HepG2 (cell line): ENCODE measurements around the gene CNBD2. TPM values are rescaled to one million over a fixed set of nuclear protein-coding genes. Genes with fewer than 3 reads are reported as not detected.

Experiments used
- ATAD3A ChIP-seq: sonication (generic); formaldehyde crosslinking; IDR thresholded peaks from 2 replicates; pipeline ENCODE4 v1.4.0; 2020; ENCODE audit warnings: missing genetic modification reagents
- CEBPB ChIP-seq: IDR thresholded peaks from 2 replicates; pipeline ENCODE4 v1.6.1; 2011; ENCODE audit warnings: low read depth, low read length, improper control_type of control experiment, borderline replicate concordance
- HNF4A ChIP-seq: sonication (generic); formaldehyde crosslinking; IDR thresholded peaks from 2 replicates; pipeline ENCODE4 v1.4.0; 2020; ENCODE audit warnings: missing genetic modification reagents
- HNRNPK ChIP-seq: fragments of 200-400 bp; formaldehyde crosslinking; IDR thresholded peaks from 2 replicates; pipeline ENCODE4 v1.6.1; 2018; ENCODE audit warnings: low read length, low read depth, moderate library complexity, mild to moderate bottlenecking; ENCODE audit not compliant: poor library complexity, severe bottlenecking
- THAP9 ChIP-seq: sonication (generic); formaldehyde crosslinking; IDR thresholded peaks from 2 replicates; pipeline ENCODE4; 2020; ENCODE audit warnings: missing genetic modification reagents, mild to moderate bottlenecking, borderline replicate concordance
- THYN1 ChIP-seq: sonication (generic); formaldehyde crosslinking; IDR thresholded peaks from 2 replicates; pipeline ENCODE4 v1.8.1; 2023; ENCODE audit warnings: low read depth, mild to moderate bottlenecking, moderate library complexity, missing genetic modification reagents, borderline replicate concordance
- ZBTB21 ChIP-seq: sonication (generic); formaldehyde crosslinking; IDR thresholded peaks from 2 replicates; pipeline ENCODE4 v1.4.0; 2020; ENCODE audit warnings: missing genetic modification reagents
- ZKSCAN8 ChIP-seq: IDR thresholded peaks from 2 replicates; pipeline ENCODE4 v1.6.1; 2016; ENCODE audit warnings: borderline replicate concordance, missing genetic modification reagents, missing compliant biosample characterization
- ZNF891 ChIP-seq: sonication (generic); formaldehyde crosslinking; IDR thresholded peaks from 2 replicates; pipeline ENCODE4 v1.5.0; 2020; ENCODE audit warnings: mild to moderate bottlenecking, missing genetic modification reagents
- polyA plus RNA-seq, 8 experiments: library from polyadenylated mRNA; depleted of rRNA in 3 of 8; stranded (reverse) in 7 of 8; unstranded in 1 of 8; fragments of >200 nt; fragmentation: Illumina TruSeq in 4 of 8; extraction: Trizol in 4 of 8; gene quantifications; 2 replicates each; pipeline versions ENCODE4 v1.2.1 to v1.2.3, GENCODE V29; 2011 to 2016; ENCODE audit warnings: low read depth in 4 of 8, missing spikeins in 1 of 8, mixed read lengths in 1 of 8; ENCODE audit not compliant: insufficient read depth in 1 of 8
- total RNA-seq, 5 experiments: library from RNA; depleted of rRNA; stranded (reverse); fragments of >200 nt; fragmentation: Illumina TruSeq; extraction: Trizol; gene quantifications; 2 replicates each; pipeline ENCODE4 v1.2.3, GENCODE V29; 2016; ENCODE audit warnings: low read depth in 1 of 5
- TF ChIP-seq, protein P1 (sequence below): IDR thresholded peaks from 2 replicates; pipeline ENCODE4 v1.6.1; 2016; ENCODE audit warnings: missing biosample characterization, missing genetic modification reagents, low read depth
- TF ChIP-seq, protein P2 (sequence below): sonication (generic); formaldehyde crosslinking; IDR thresholded peaks from one replicate; pipeline ENCODE4 v1.5.1; 2020; ENCODE audit warnings: mild to moderate bottlenecking, missing genetic modification reagents; ENCODE audit errors: not compliant biosample characterization

CNBD2 gene
- total and polyA plus RNA-seq, 2 of the 13 experiments (the other 11 are each of a cell fraction or from before 2014, with no cell fraction given) = 12.4 to 22.8 TPM

DNA sequence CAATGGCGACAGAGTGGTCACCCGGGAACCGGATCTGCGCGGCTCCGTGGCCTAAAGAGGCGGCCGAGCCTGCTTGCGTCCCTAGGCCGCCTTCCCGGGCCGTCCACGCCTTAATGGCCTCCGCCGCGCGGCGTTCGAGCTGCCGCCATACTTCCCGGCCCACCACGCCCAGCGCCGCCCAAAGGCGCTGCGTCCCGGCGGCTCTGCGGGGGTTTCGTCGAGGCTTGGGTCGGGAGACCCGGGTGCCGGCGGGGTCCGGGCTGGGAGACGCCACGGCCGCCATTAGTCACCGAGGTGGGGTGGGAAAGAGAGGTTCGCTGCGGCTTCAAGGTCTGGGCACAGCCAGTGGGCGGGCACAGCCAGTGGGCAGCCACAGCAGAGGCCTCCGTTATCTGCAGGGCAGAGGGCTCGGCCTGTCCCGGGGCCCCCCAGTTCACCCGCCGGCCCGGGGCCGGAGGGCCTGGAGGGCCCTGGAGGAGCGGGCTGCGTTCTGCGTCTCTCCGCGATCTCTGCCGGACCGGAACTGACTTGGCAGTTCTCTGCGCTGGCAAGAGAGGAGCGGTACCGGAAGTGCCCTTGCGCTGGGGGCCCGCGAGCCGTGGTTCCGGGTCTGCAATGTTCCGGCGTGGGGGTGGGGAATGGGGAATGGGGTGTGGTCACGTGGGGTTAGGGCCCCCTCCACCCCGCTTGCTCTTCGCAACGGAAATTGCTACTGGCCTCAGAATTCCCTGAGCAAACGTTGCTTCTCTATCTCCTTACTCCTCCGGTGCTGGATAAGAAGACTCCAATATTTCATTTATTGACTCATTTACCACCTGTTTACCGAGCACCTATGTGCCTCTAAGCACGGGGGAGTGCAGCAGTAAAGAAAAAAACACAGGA is 82.3 kb downstream of the CNBD2 start (continued):
- TF ChIP-seq, protein P1, sequence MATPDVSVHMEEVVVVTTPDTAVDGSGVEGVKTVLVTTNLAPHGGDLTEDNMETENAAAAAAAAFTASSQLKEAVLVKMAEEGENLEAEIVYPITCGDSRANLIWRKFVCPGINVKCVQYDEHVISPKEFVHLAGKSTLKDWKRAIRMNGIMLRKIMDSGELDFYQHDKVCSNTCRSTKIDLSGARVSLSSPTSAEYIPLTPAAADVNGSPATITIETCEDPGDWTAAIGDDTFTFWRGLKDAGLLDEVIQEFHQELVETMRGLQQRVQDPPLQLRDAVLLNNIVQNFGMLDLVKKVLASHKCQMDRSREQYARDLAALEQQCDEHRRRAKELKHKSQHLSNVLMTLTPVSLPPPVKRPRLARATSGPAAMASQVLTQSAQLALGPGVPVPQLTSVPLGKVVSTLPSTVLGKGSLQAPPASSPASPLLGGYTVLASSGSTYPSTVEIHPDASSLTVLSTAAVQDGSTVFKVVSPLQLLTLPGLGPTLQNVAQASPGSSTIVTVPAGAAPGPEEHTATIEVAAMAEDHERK (CRISPR knock-in tag) = no peak; the same call in 1 of the 2 replicates
- no peak for TF ChIP-seq CEBPB
- peak; percentile 90 for TF ChIP-seq ZKSCAN8 (CRISPR knock-in tag)
- TF ChIP-seq THAP9 (CRISPR knock-in tag) = peak; percentile 93
- peak; percentile 99; the same call in 1 of the 2 replicates for TF ChIP-seq THYN1 (CRISPR knock-in tag)
- TF ChIP-seq, protein P2, sequence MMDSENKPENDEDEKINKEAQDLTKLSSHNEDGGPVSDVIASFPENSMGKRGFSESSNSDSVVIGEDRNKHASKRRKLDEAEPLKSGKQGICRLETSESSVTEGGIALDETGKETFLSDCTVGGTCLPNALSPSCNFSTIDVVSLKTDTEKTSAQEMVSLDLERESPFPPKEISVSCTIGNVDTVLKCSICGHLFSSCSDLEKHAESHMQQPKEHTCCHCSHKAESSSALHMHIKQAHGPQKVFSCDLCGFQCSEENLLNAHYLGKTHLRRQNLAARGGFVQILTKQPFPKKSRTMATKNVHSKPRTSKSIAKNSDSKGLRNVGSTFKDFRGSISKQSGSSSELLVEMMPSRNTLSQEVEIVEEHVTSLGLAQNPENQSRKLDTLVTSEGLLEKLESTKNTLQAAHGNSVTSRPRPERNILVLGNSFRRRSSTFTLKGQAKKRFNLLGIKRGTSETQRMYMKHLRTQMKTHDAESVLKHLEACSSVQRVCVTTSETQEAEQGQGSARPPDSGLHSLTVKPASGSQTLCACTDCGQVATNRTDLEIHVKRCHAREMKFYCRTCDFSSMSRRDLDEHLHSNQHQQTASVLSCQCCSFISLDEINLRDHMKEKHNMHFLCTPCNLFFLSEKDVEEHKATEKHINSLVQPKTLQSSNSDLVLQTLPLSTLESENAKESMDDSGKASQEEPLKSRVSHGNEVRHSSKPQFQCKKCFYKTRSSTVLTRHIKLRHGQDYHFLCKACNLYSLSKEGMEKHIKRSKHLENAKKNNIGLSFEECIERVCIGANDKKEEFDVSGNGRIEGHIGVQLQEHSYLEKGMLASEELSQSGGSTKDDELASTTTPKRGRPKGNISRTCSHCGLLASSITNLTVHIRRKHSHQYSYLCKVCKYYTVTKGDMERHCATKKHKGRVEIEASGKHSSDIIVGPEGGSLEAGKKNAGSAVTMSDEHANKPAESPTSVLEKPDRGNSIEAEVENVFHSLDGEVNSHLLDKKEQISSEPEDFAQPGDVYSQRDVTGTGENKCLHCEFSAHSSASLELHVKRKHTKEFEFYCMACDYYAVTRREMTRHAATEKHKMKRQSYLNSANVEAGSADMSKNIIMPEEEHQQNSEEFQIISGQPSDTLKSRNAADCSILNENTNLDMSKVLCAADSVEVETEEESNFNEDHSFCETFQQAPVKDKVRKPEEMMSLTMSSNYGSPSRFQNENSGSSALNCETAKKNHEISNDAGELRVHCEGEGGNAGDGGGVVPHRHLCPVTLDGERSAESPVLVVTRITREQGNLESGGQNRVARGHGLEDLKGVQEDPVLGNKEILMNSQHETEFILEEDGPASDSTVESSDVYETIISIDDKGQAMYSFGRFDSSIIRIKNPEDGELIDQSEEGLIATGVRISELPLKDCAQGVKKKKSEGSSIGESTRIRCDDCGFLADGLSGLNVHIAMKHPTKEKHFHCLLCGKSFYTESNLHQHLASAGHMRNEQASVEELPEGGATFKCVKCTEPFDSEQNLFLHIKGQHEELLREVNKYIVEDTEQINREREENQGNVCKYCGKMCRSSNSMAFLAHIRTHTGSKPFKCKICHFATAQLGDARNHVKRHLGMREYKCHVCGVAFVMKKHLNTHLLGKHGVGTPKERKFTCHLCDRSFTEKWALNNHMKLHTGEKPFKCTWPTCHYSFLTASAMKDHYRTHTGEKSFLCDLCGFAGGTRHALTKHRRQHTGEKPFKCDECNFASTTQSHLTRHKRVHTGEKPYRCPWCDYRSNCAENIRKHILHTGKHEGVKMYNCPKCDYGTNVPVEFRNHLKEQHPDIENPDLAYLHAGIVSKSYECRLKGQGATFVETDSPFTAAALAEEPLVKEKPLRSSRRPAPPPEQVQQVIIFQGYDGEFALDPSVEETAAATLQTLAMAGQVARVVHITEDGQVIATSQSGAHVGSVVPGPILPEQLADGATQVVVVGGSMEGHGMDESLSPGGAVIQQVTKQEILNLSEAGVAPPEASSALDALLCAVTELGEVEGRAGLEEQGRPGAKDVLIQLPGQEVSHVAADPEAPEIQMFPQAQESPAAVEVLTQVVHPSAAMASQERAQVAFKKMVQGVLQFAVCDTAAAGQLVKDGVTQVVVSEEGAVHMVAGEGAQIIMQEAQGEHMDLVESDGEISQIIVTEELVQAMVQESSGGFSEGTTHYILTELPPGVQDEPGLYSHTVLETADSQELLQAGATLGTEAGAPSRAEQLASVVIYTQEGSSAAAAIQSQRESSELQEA (CRISPR knock-in tag) = peak; percentile 88
- TF ChIP-seq ZNF891 = peak; percentile 97
- TF ChIP-seq HNF4A (CRISPR knock-in tag) = peak; percentile 19
- TF ChIP-seq ATAD3A (CRISPR knock-in tag) = 0 out of 2 replicates have a peak, but pooled peaks have one; percentile 69
- peak; percentile 97 for TF ChIP-seq HNRNPK
- TF ChIP-seq ZBTB21 = peak; percentile 77
